Testis (tissue), 2 donors: ENCODE results near the gene EPHA4.

Experiments
- CTCF ChIP-seq, 3 experiments: fragments of 450-650 bp in 2 of 3; fragments of 200-600 bp in 1 of 3; sonication (generic) in 1 of 3; IDR thresholded peaks; one replicate each; pipeline ENCODE4 v1.5.1; 2016 to 2019; ENCODE audit warnings: antibody characterized with exemption in 3 of 3, mild to moderate bottlenecking in 2 of 3, moderate library complexity in 1 of 3
- POLR2A ChIP-seq: fragments of 450-650 bp; IDR thresholded peaks from one replicate; pipeline ENCODE4 v1.6.1; 2017; ENCODE audit warnings: antibody characterized with exemption, mild to moderate bottlenecking, moderate library complexity

- TF ChIP-seq POLR2A (no peak), CTCF (IDR thresholded peaks at IDR 0.05) (no peak)
Measured at GRCh38 chr2:221442128-221442527, 130.0 kb downstream of the EPHA4 start.
